HG03066 (cell line): Measurements from ENCODE around the gene RAB3D.
"Not testable (repeated sequence)": the region's sequence is repeated elsewhere in the genome, so short reads cannot be mapped to it uniquely, and the experiment has no call there.

Source experiments
- ATAC-seq: cut with Tn5 transposase; IDR thresholded peaks from one replicate; pipeline ENCODE4 v1.9.1; 2021; ENCODE audit warnings: low read depth; ENCODE audit not compliant: unreplicated experiment

The RAB3D gene

DNA sequence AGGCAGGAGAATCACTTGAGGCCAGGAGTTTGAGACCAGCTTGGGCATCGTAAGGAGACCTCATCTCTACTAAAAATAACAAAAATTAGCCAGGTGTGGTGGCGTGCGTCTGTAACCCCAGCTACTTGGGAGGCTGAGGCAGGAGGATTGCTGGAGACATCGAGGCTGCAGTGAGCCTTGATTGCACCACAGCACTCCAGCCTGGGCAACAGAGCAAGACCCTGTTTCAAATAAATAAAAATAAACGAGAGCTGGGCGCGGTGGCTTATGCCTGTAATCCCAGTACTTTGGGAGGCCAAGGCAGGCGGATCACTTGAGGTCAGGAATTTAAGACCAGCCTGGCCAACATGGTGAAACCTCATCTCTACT lies 626 bp upstream of the RAB3D start:
- ATAC-seq, result not testable (repeated sequence)

DNA sequence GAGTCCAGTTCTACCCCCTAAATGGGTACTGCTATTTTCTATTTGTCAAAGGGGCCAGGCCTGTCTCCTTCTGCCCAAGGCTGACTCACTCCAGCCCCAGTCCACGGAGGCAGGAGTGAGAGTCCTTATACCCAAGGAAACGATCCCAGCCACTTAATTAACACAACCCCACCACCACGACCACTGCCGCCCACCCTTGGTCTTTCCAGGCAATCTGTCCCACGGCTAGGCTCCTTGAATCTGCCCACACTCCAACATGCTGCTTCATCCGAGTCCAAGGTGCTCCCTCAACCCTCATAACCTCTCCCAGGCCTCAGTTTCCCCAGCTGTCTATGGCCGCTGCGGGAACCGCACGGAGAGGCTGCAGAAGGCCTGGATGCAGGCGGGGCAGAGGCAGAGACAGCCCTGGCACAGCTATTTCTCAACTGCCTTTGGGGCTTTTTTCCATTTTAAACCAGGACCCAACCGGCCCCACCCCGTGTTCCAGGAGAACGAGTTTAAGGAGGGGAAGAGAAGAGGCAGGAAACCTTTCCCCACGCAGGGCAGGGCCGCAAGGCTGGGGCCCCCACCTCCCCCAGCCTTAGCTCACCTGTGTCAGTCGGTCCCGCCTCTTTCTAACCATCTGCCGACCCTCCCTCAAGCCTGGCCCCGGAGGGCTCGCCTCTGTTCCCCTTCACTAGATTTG lies 746 bp downstream of the RAB3D start:
- no peak for ATAC-seq

DNA sequence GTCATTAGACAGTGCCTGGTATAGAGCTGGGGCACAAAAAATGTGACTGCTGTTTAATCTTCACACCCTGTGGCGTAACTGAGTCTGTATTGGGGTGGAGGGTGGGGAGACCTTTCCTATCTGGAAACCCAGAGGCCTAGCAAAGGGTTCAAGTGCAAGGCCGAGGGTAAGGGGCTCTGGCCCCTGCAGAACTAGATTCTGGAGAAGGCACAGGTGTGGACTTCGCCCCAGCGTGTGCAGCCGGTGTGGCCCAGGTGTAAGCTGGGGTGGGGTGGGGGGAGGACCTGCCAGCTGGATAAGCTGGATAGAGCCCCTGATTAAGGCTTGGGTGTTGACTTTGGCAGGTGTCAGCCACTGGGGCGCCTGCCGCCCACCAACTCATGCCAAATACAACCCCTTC lies 1.3 kb downstream of the RAB3D start:
- no peak for ATAC-seq

DNA sequence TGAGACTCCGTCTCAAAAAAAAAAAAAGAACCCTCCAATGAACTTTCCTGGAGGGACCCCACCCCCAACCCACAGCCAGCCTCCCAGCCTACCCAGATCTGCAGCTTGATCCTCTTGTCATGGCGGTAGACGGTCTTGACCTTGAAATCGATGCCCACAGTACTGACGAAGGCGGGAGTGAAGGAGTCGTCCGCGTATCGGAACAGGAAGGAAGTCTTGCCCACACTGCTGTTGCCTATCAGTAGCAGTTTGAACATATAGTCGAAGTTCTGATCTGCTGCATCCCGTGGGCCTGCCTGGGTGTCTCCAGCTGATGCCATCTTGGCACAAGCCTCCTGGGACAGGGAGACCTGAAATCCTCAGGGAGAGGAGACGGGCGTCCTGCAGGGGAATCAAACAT lies 2.4 kb downstream of the RAB3D start:
- ATAC-seq, result no peak

DNA sequence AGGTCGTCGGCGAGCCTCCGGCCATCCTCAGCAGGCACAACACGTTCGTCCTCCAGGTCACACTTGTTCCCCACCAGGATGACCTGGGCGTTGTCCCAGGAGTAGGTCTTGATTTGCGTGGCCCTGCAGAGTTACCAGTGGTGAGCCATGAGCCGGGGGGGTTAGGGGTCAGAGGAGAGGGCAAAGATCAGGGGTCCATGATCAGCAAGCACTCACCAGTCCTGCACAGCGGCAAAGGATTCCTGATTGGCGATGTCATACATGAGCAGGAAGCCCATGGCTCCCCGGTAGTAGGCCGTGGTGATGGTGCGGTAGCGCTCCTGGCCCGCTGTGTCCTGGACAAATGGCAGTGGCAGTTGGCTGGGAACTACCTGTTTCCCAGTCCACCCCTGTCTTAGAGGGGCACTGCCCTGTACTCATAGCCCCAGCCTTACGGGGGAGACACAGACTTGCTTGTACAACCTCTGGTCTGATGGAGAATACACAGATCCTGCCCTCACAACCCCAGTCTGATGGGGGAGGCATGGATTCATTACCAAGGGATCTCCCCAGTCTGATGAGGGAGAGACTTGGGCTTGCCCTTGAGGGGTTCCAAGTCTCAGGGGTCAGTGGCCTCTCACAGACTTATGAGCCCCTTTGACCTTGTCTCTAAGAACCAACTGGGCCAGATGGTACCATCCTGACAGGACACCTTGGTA lies 3.9 kb downstream of the RAB3D start:
- no peak for ATAC-seq

DNA sequence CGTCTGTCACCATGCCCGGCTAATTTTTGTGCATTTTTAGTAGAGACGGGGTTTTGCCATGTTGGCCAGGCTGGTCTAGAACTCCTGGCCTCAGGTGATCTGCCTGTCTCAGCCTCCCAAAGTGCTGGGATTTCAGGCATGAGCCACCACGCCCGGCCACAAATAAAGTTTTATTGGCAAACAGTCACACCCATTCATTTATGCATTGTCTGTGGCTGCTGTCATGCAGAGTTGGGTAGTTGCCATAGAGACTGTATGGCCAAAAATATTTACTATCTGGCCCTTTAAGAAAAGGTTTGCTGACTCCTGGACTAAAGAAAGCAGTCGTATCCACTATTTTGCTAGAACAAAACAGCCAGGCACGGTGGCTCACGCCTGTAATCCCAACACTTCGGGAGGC lies 5.6 kb downstream of the RAB3D start:
- ATAC-seq, result not testable (repeated sequence)

DNA sequence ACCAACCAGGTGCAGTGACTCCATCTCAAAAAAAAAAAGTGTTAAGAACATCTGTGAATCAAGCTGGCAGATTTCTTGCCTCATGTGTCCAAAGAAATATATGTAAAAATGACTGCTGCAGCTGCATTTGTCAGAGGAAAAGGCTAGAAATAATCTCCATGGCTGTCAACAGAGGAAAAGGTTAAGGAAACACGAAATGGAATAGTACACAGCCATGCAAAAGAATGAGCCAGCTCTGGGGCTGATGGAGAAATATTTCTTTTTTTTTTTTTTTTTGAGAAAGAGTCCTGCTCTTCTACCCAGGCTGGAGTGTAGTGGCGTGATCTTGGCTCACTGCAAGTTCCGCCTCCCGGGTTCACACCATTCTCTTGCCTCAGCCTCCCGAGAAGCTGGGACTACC lies 6.6 kb downstream of the RAB3D start:
- no peak for ATAC-seq

- ATAC-seq, result no peak
These were observed 8.0 kb downstream of the RAB3D start for GRCh38 chr19:11331502-11331901.

DNA sequence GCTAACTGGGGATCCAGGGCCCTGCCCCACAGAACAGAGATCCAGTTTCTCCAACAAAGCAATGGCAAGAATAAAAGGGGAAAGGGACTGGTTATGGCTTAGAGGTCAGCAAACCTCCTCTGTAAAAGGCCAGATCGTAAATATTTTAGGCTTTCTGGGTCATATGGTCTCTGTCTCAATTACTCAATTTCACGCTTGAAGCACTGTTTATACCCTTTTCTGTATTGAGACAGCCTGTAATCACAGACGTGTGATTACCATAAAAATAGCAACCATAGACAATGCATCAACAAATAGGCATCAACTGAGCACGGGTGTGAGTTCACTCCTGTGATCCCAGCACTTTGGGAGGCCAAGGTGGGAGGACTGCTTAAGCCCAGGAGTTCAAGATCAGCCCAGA lies 9.3 kb downstream of the RAB3D start:
- no peak for ATAC-seq

DNA sequence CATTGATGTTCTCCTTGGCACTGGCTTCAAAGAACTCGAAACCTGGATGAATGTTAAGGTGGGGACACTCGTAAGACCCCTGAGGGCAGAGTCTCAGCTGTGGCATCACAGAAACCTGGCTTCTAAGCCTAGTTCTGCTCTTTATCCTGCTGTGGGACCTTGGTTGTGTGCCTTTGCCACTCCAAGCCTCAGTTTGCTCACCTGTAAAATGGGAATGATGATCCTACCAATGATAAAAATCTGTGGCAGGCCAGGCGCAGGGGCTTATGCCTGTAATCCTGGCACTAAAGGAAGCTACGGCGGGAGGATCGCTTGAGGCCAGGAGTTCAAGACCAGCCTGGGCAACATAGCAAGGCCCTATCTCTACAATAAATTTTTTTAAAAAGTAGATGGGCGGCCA lies 13.9 kb downstream of the RAB3D start:
- no peak for ATAC-seq

DNA sequence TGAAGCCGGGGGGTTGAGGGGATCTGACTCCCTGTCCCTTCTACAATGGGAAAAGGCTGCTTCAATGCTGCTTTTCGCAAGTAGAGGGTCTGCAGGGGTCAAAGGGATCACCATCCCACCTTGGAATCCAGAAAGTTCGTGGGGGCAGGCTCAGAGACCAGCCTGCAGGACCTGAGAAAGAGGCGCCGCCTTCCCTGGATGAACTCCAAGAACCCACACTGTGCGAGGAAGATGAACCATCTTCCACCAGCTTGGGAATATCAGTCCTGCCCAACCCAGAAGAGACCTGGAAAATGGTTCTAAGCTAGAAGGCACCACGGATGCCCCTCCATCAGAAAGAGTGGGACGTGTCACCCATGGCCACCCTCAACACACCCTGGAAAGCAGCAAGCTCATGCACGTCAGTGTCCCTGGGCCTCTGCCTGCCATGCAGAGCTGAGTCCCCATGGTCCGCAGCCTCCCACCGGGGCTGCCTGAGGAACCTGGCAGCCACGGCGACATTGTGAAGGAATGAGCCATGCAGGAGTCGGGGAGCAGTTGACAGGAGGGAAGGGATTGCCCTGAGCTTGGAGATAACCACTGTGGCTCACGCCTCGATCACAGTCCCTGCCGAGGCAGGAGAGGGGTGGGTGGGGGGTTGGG lies 14.6 kb downstream of the RAB3D start:
- no peak for ATAC-seq

DNA sequence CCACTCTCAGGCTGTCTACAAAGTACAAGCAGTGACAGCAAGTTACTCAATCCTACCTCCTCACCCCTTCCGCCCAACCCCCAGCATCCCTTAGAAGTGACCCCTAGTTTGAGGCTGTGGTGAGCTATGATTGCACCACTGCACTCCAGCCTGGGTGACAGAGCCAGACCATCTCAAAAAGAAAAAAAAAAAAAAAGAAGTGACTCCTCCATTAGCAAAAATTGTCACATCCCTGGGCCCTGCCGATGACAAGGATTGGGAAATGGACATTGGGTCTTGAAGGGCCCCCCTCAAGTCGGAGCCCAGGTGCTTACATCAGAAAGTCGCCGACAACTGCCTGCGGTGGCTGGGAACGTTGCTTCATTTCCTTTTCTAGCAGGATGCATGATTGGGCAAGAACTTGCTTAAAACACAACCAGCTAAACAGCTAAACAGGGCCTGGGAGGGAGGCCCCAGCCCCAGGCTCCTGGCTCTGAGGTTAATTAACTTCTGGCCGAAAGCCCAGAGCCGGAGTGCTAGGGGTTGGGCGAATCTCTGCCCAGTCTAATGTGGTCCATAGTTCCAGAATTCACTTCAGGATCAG lies 15.3 kb downstream of the RAB3D start:
- ATAC-seq, result no peak

GRCh38 chr19:11323601-11324078 lies 15.8 kb downstream of the RAB3D start:
- no peak for ATAC-seq

DNA sequence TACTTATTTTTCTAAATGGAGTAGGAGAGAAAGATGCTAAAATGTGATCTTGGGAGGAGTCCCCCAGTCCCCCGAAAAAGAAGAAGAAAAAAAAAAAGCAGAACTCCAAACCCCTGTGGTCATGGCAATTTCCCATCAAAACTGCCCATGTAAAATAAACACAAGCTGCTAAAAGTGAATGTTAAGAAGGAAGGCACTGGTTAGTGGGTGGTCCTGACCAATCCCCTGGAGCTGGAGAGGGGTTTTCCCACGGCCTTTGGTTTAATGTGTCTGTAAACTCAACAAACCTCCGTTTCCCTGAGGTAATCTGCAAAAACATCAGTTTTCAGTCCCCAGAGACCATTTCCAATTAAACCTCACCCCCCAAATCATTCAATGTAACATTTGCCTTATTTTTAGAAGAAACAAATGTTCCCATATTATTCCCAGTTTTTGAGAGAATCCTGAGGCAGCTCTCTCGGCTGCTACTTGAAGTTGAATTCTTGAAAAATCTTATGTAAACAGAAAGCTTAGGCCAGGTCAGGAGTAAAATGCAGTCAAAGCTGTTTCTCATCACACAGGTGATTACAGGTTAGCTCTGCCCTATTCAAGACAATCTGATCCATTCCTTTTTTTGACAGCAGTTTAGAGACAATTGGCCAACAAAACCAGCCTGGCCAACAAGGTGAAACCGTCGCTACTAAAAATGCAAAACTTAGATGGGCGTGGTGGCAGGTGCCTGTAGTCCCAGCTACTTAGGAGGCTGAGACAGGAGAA lies 17.0 kb downstream of the RAB3D start:
- no peak for ATAC-seq

DNA sequence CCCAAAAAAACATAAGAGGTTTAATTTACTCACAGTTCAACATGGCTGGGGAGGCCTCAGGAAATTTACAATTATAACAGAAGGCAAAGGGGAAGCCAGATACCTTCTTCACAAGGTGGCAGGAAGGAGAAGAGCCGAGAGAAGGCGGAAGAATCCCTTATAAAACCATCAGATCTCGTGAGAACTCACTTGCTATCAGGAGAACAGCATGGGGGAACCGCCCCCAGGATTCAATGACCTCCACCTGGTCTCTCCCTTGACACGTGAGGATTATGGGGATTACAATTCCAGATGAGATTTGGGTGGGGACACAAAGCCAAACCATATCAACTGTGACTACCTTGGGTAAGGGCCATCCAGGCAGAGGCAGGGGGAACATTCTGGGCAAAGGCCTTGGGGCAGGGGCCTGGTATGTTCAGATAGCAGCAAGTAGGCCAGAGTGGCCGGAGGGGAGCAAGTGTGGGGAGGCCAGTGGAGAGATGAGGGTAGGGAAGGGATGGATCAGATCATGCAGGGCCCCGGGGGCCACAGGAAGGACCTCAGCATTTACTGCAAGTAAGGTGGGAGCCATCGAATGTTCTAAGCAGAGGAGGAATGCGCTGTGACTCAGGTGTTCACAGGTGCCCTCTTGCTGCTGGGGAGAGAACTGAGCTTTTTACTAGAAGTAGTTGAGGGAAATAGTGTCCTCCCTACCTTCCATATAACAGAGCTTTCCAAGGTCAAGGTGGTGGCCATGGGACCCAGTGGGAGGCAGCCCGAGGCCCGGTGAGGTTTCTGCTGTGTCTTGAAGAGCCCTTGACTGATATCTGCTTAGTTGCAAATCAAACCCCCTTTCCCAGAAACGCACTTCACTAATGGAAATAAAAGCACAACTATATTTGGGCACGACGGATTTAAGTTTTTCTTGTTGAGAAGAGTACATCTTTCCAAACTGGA lies 18.0 kb downstream of the RAB3D start:
- no peak for ATAC-seq

- not testable (repeated sequence) for ATAC-seq
These were observed 19.0 kb downstream of the RAB3D start for GRCh38 chr19:11320278-11320995.

- no peak for ATAC-seq
These were observed 33.1 kb downstream of the RAB3D start for GRCh38 chr19:11306337-11306736.

- no peak for ATAC-seq
These were observed 34.5 kb downstream of the RAB3D start for GRCh38 chr19:11304936-11305335.

GRCh38 chr19:11300811-11301120 lies 38.7 kb downstream of the RAB3D start:
- no peak for ATAC-seq
